H1 (cell line): ENCODE measurements around the gene KAT2A.
A peak's percentile ranks its signal among the peaks of the same experiment; 100 is the strongest.

Experiments
- CREB1 ChIP-seq: IDR thresholded peaks from 2 replicates; pipeline ENCODE4 v1.6.1; 2012; ENCODE audit warnings: inconsistent platforms
- CTCF ChIP-seq, 3 experiments: IDR thresholded peaks; 1 replicate in 2 of 3; 2 replicates in 1 of 3; pipeline versions ENCODE4 v1.5.1 to v1.6.1; 2011; ENCODE audit warnings: low read length in 3 of 3, mild to moderate bottlenecking in 3 of 3, inconsistent platforms in 2 of 3, low read depth in 1 of 3, moderate library complexity in 1 of 3; ENCODE audit not compliant: insufficient read depth in 1 of 3; ENCODE audit errors: control extremely low read depth in 1 of 3
- EZH2 ChIP-seq: fragments of 200-600 bp; sonication (generic); IDR thresholded peaks from 2 replicates; pipeline ENCODE4 v1.7.1; 2012; ENCODE audit warnings: low read depth, mild to moderate bottlenecking, moderate library complexity, low read length, inconsistent platforms; ENCODE audit not compliant: severe bottlenecking
- MAX ChIP-seq: IDR thresholded peaks from 2 replicates; pipeline ENCODE4 v1.6.1; 2012; ENCODE audit warnings: inconsistent platforms
- RAD21 ChIP-seq, 2 experiments: IDR thresholded peaks in 1 of 2; conservative IDR thresholded peaks in 1 of 2; 2 replicates each; pipeline ENCODE4 v1.6.1; 2011; ENCODE audit warnings: low read depth in 2 of 2, low read length in 2 of 2, improper control_type of control experiment in 1 of 2, inconsistent platforms in 1 of 2, mild to moderate bottlenecking in 1 of 2, moderate library complexity in 1 of 2
- RNF2 ChIP-seq: fragments of 200-900, 300-1000 bp; sonication (generic); IDR thresholded peaks from 2 replicates; pipeline ENCODE4 v1.7.1; 2016; ENCODE audit warnings: borderline replicate concordance, low read depth, mild to moderate bottlenecking, antibody characterized with exemption, low read length; ENCODE audit not compliant: poor library complexity, severe bottlenecking; ENCODE audit errors: missing control alignments
- SIN3A ChIP-seq, 2 experiments: IDR thresholded peaks in 1 of 2; conservative IDR thresholded peaks in 1 of 2; 2 replicates each; pipeline ENCODE4 v1.6.1; 2011 to 2012; ENCODE audit warnings: low read length in 2 of 2, improper control_type of control experiment in 1 of 2, low read depth in 1 of 2, mild to moderate bottlenecking in 1 of 2
- SP1 ChIP-seq: IDR thresholded peaks from 2 replicates; pipeline ENCODE4 v1.6.1; 2011; ENCODE audit warnings: low read depth, low read length
- SRF ChIP-seq: IDR thresholded peaks from 2 replicates; pipeline ENCODE4 v1.6.1; 2011; ENCODE audit warnings: mild to moderate bottlenecking, low read depth, low read length, moderate library complexity
- TAF1 ChIP-seq: IDR thresholded peaks from 2 replicates; pipeline ENCODE4 v1.6.1; 2011; ENCODE audit warnings: mild to moderate bottlenecking, low read depth, low read length
- TBP ChIP-seq: IDR thresholded peaks from 2 replicates; pipeline ENCODE4 v1.6.1; 2011; ENCODE audit warnings: low read depth, low read length, improper control_type of control experiment
- TCF12 ChIP-seq: IDR thresholded peaks from 2 replicates; pipeline ENCODE4 v1.6.1; 2011; ENCODE audit warnings: low read depth, mild to moderate bottlenecking, low read length
- TEAD4 ChIP-seq: IDR thresholded peaks from 2 replicates; pipeline ENCODE4 v1.6.1; 2012; ENCODE audit warnings: low read depth, low read length, inconsistent platforms, mixed read lengths
- USF2 ChIP-seq: IDR thresholded peaks from 2 replicates; pipeline ENCODE4 v1.6.1; 2011; ENCODE audit warnings: low read length, improper control_type of control experiment

- TF ChIP-seq SP1 (no peak), CREB1 (peak; percentile 33; the same call in 1 of the 2 replicates), USF2 (no peak), CTCF (IDR thresholded peaks at IDR 0.05; ENCODE audit: control extremely low read depth in 1 of 3, insufficient read depth in 1 of 3, low read depth in 1 of 3, low read length in 3 of 3) (peak; percentile 84 to 96 (median 95)), MAX (peak; percentile 53; the same call in 1 of the 2 replicates), TEAD4 (no peak), EZH2 (no peak), RNF2 (no peak), TBP (no peak), TAF1 (no peak), SRF (no peak), TCF12 (no peak), RAD21 (IDR thresholded peaks at IDR 0.05 in 1 of 2, conservative IDR thresholded peaks at IDR 0.05 in 1 of 2; ENCODE audit: low read depth in 2 of 2, low read length in 2 of 2) (peak; percentile 64 to 73), SIN3A (conservative IDR thresholded peaks at IDR 0.05 in 1 of 2, IDR thresholded peaks at IDR 0.05 in 1 of 2; ENCODE audit: low read depth in 1 of 2, low read length in 2 of 2) (peak in 1 of 2 experiments; percentile 47; a peak in 1 of 4 replicates)
Measured at GRCh38 chr17:42163113-42163512, 41.9 kb upstream of the KAT2A start.
